Mucosa of descending colon (tissue), 3 donors: ENCODE measurements around the gene PCP4L1. TPM values are rescaled to one million over a fixed set of nuclear protein-coding genes. Genes with fewer than 3 reads are reported as not detected.
A peak's percentile ranks its signal among the peaks of the same experiment; 100 is the strongest.
"Not testable (repeated sequence)": the region's sequence is repeated elsewhere in the genome, so short reads cannot be mapped to it uniquely, and the experiment has no call there.

Experiments
- ATAC-seq: fragments of 200-7000 bp; cut with Tn5 transposase; one replicate; pipeline ENCODE4 v1.9.1; 2020; ENCODE audit warnings: mild to moderate bottlenecking, moderate library complexity
- DNase-seq, 3 donors: peaks; one replicate each; pipeline ENCODE4 v3.0.0-alpha.2; 2020
- H3K36me3 ChIP-seq: fragments of 200-600 bp; one replicate; pipeline ENCODE4 v1.8.0; 2021; ENCODE audit warnings: low read depth, mild to moderate bottlenecking
- H3K4me1 ChIP-seq: fragments of 200-600 bp; one replicate; pipeline ENCODE4 v1.8.0; 2021; ENCODE audit warnings: low read depth, mild to moderate bottlenecking
- H3K4me3 ChIP-seq: fragments of 200-600 bp; one replicate; pipeline ENCODE4 v1.8.0; 2021; ENCODE audit warnings: mild to moderate bottlenecking
- H3K9me3 ChIP-seq: fragments of 200-600 bp; one replicate; pipeline ENCODE4 v1.8.0; 2021; ENCODE audit warnings: mild to moderate bottlenecking
- CTCF ChIP-seq: fragments of 200-600 bp; IDR thresholded peaks from one replicate; pipeline ENCODE4 v1.8.0; 2022; ENCODE audit warnings: antibody characterized with exemption, mild to moderate bottlenecking
- intact Hi-C, 2 donors: fragments of 100-400 bp; cut with DNase I in 1 of 2; cut with micrococcal nuclease in 1 of 2; formaldehyde crosslinking; loops; one replicate each; pipeline versions ENCODE4 v1.11.0 to v1.11.1; 2022; cut with DNase I, micrococcal nuclease
- total RNA-seq, 3 donors: library from RNA; stranded (reverse); fragmentation: NEBNext Ultra II Directional in 2 of 3; extraction: Animal tissue kit (Norgen Biotek cat#: 25700) in 2 of 3; gene quantifications; one replicate each; pipeline versions ENCODE4 v1.2.1 to v1.2.4, GENCODE V29; 2021 to 2023
- donor health status: DM: no; HTN: no; CAD: no; lungs with moderate emphysema.
- donor health status: DM: no; HTN: no; CAD: no.
- donor health status: DM: no; HTN: yes; CAD: no.

PCP4L1 gene
- total RNA-seq, 3 donors from 2014 or later, result 0.41 to 12.2 (median 1.6) TPM

GRCh38 chr1:161223805-161224694 is 34.5 kb upstream of the PCP4L1 start:
- no peaks in the 10 kb centered on the region for H3K9me3 ChIP-seq
- no peak overlapping the region for H3K4me3 ChIP-seq
- ATAC-seq, result no peak
- DNase-seq, result no peak
- no peaks in the 10 kb centered on the region for H3K36me3 ChIP-seq
- peaks cover 18% of the 10 kb centered on the region for H3K4me1 ChIP-seq
- TF ChIP-seq CTCF, result no peak
- intact Hi-C loops, result loop anchor here in 1 of 2 donors (10.0 kb wide), 1 partner anchor 161 kb away; no protein-coding TSS in a partner anchor

- H3K4me1 ChIP-seq, result peaks cover 18% of the 10 kb centered on the region
- H3K9me3 ChIP-seq, H3K4me3 ChIP-seq, DNase-seq, H3K36me3 ChIP-seq, ATAC-seq: not testable (repeated sequence)
- intact Hi-C loops, result loop anchor here (5.0 to 10.0 kb wide), 2 partner anchors 68 to 160 kb away; no protein-coding TSS in a partner anchor
Observed at GRCh38 chr1:161224695-161225087, 33.9 kb upstream of the PCP4L1 start.

- peaks cover 18% of the 10 kb centered on the region for H3K4me1 ChIP-seq
- DNase-seq (no peak), ATAC-seq (no peak)
- H3K36me3 ChIP-seq, result no peaks in the 10 kb centered on the region
- H3K9me3 ChIP-seq, result no peaks in the 10 kb centered on the region
- no peak overlapping the region for H3K4me3 ChIP-seq
- TF ChIP-seq CTCF, result no peak
- intact Hi-C loops, result loop anchor here (5.0 to 10.0 kb wide), 2 partner anchors 67 to 160 kb away; no protein-coding TSS in a partner anchor
Observed at GRCh38 chr1:161225178-161225533, 33.4 kb upstream of the PCP4L1 start.

DNA sequence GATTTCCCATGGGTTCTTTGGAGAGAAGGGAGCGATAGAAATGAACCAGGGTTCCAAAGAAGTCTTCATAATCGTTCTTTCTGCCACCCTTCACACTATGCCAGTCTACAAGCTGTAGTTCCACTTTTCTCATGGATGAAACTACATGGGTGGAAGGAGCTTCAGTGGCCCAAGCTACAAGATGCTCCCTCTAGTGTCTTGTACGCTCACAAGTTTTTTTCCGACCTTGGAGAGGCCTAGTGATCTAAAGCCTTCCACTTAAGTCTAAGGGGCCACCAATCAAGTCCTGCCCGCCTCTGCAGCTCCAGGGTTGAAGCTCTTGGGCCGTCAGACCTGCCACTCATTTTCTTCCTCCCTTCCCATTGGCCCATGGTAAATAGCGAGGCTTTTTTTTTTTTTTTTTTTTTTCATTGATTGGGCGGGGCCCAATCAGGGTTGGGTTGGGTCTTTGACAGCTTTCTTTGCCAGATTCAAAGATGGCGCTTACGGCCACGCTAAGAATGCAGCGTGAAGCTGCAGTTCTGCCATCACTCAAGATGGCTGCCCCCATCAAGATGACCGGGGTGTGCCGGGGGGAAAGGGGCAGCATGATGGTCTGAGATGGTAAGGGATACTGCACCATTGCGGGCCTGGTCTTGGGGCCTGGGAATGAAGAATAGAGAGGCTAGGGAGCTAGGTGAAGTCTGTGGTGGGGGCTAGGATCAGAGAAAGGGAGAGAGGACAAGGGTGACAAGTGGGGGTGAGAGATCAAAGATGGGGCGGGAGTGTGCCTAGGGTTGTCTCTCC is 32.8 kb upstream of the PCP4L1 start, which contains the start of gene TOMM40L:
Gene TOMM40L (plus strand): TSS at position 527 of the 786 bp plus-strand sequence. CDS start 430 bp downstream, outside the sequence.
- peaks cover 18% of the 10 kb centered on the region for H3K4me1 ChIP-seq
- ATAC-seq (peak; percentile 93), DNase-seq (peak; percentile 89 to 94 (median 93))
- H3K4me3 ChIP-seq, result peak within 1 kb of the TSS; percentile 33
- intact Hi-C loops, result loop anchor here (5.0 to 10.0 kb wide), 2 partner anchors 67 to 159 kb away; no protein-coding TSS in a partner anchor
- no peaks in the 10 kb centered on the region for H3K36me3 ChIP-seq
- peak; percentile 38 for TF ChIP-seq CTCF
- no peaks in the 10 kb centered on the region for H3K9me3 ChIP-seq

DNA sequence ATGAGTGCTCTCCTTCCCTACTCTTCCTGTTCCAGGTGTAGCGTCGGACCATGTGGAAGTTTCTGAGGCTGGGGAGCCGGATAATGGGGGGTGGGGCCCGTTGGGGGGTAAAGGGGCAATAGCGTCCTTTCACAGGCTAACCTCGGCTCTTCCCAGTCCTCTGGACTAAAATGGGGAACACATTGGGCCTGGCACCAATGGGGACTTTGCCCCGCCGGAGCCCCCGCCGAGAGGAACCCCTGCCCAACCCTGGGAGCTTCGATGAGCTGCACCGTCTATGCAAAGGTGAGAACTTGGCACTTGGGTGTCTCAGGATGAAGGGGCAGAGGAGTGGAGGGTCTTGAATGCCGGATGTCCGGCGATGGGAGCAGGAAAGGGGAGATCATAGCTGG is 32.2 kb upstream of the PCP4L1 start:
- DNase-seq, result peak in 1 of 3 donors; percentile 49
- intact Hi-C loops, result loop anchor here (5.0 to 10.0 kb wide), 2 partner anchors 66 to 158 kb away; no protein-coding TSS in a partner anchor
- H3K4me3 ChIP-seq, result peak overlapping the region; percentile 33
- H3K9me3 ChIP-seq, result no peaks in the 10 kb centered on the region
- no peak for TF ChIP-seq CTCF
- no peaks in the 10 kb centered on the region for H3K36me3 ChIP-seq
- peaks cover 18% of the 10 kb centered on the region for H3K4me1 ChIP-seq
- no peak for ATAC-seq
